ENCODE results near the gene CRLF1.

Gene CRLF1

GRCh38 chr19:18599485-18599884 is 7.1 kb downstream of the CRLF1 start:
- H3K27ac ChIP-seq (ENCODE audit: low read length): no peak overlapping the region
- H4K20me1 ChIP-seq (ENCODE audit: insufficient read depth, low read length): no peaks in the 10 kb centered on the region
- peaks cover 9% of the 10 kb centered on the region for H3K4me1 ChIP-seq (ENCODE audit: low read length)
- H3K79me2 ChIP-seq (ENCODE audit: low read length): no peaks in the 10 kb centered on the region
- H3K9me3 ChIP-seq (ENCODE audit: insufficient read depth, low read length): no peaks in the 10 kb centered on the region
- H3K9ac ChIP-seq (ENCODE audit: low read length): no peak overlapping the region
- no peak overlapping the region for H3K4me2 ChIP-seq (ENCODE audit: low read length)
- H3K36me3 ChIP-seq (replicated peaks; ENCODE audit: low read depth, low read length): no peaks in the 10 kb centered on the region
- H3K27me3 ChIP-seq (ENCODE audit: low read depth, low read length): peaks cover 6% of the 10 kb centered on the region
- H3K4me3 ChIP-seq (ENCODE audit: low read length): no peak overlapping the region
- TF ChIP-seq, protein P1, sequence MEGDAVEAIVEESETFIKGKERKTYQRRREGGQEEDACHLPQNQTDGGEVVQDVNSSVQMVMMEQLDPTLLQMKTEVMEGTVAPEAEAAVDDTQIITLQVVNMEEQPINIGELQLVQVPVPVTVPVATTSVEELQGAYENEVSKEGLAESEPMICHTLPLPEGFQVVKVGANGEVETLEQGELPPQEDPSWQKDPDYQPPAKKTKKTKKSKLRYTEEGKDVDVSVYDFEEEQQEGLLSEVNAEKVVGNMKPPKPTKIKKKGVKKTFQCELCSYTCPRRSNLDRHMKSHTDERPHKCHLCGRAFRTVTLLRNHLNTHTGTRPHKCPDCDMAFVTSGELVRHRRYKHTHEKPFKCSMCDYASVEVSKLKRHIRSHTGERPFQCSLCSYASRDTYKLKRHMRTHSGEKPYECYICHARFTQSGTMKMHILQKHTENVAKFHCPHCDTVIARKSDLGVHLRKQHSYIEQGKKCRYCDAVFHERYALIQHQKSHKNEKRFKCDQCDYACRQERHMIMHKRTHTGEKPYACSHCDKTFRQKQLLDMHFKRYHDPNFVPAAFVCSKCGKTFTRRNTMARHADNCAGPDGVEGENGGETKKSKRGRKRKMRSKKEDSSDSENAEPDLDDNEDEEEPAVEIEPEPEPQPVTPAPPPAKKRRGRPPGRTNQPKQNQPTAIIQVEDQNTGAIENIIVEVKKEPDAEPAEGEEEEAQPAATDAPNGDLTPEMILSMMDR (IDR thresholded peaks at IDR 0.05; ENCODE audit: low read depth, low read length): no peak
- TF ChIP-seq EZH2phosphoT487 (IDR thresholded peaks at IDR 0.05; ENCODE audit: low read depth): no peak
- H2AFZ ChIP-seq (ENCODE audit: low read depth, low read length): no peak overlapping the region

- TF ChIP-seq, protein P1 (IDR thresholded peaks at IDR 0.05; ENCODE audit: low read depth, low read length): no peak
- TF ChIP-seq EZH2phosphoT487 (IDR thresholded peaks at IDR 0.05; ENCODE audit: low read depth): no peak
- no peak overlapping the region for H2AFZ ChIP-seq (ENCODE audit: low read depth, low read length)
- peaks cover 9% of the 10 kb centered on the region for H3K4me1 ChIP-seq (ENCODE audit: low read length)
- no peaks in the 10 kb centered on the region for H3K79me2 ChIP-seq (ENCODE audit: low read length)
- no peaks in the 10 kb centered on the region for H4K20me1 ChIP-seq (ENCODE audit: insufficient read depth, low read length)
- H3K4me3 ChIP-seq (ENCODE audit: low read length): no peak overlapping the region
- no peak overlapping the region for H3K9ac ChIP-seq (ENCODE audit: low read length)
- no peak overlapping the region for H3K27ac ChIP-seq (ENCODE audit: low read length)
- H3K27me3 ChIP-seq (ENCODE audit: low read depth, low read length): no peaks in the 10 kb centered on the region; the same call in 1 of the 2 replicates
- H3K36me3 ChIP-seq (replicated peaks; ENCODE audit: low read depth, low read length): no peaks in the 10 kb centered on the region
- H3K9me3 ChIP-seq (ENCODE audit: insufficient read depth, low read length): no peaks in the 10 kb centered on the region
- H3K4me2 ChIP-seq (ENCODE audit: low read length): no peak overlapping the region
Observed at GRCh38 chr19:18597809-18598660, 8.6 kb downstream of the CRLF1 start.

- no peaks in the 10 kb centered on the region for H4K20me1 ChIP-seq (ENCODE audit: insufficient read depth, low read length)
- H3K4me3 ChIP-seq (ENCODE audit: low read length): no peak overlapping the region
- H2AFZ ChIP-seq (ENCODE audit: low read depth, low read length): no peak overlapping the region
- no peak overlapping the region for H3K4me2 ChIP-seq (ENCODE audit: low read length)
- peaks cover 9% of the 10 kb centered on the region for H3K4me1 ChIP-seq (ENCODE audit: low read length)
- H3K9ac ChIP-seq (ENCODE audit: low read length): no peak overlapping the region
- TF ChIP-seq, protein P1 (IDR thresholded peaks at IDR 0.05; ENCODE audit: low read depth, low read length): no peak
- TF ChIP-seq EZH2phosphoT487 (IDR thresholded peaks at IDR 0.05; ENCODE audit: low read depth): no peak
- no peaks in the 10 kb centered on the region for H3K27me3 ChIP-seq (ENCODE audit: low read depth, low read length)
- no peaks in the 10 kb centered on the region for H3K79me2 ChIP-seq (ENCODE audit: low read length)
- H3K27ac ChIP-seq (ENCODE audit: low read length): no peak overlapping the region
- H3K36me3 ChIP-seq (replicated peaks; ENCODE audit: low read depth, low read length): no peaks in the 10 kb centered on the region
- H3K9me3 ChIP-seq (ENCODE audit: insufficient read depth, low read length): no peaks in the 10 kb centered on the region
Observed at GRCh38 chr19:18596752-18597157, 9.8 kb downstream of the CRLF1 start.

- Histone ChIP-seq H3K27ac (ENCODE audit: low read length) (no peak overlapping the region), H3K4me2 (ENCODE audit: low read length) (peak overlapping the region; percentile 93), H3K4me1 (ENCODE audit: low read length) (peaks cover 9% of the 10 kb centered on the region), H3K9ac (ENCODE audit: low read length) (no peak overlapping the region), H3K36me3 (replicated peaks; ENCODE audit: low read depth, low read length) (peaks cover 7% of the 10 kb centered on the region), H3K79me2 (ENCODE audit: low read length) (peaks cover 3% of the 10 kb centered on the region), H3K4me3 (ENCODE audit: low read length) (peak overlapping the region; percentile 79; the same call in 1 of the 2 replicates), H3K27me3 (ENCODE audit: low read depth, low read length) (no peaks in the 10 kb centered on the region), H3K9me3 (ENCODE audit: insufficient read depth, low read length) (no peaks in the 10 kb centered on the region), H4K20me1 (ENCODE audit: insufficient read depth, low read length) (no peaks in the 10 kb centered on the region; the same call in 1 of the 2 replicates), H2AFZ (ENCODE audit: low read depth, low read length) (no peak overlapping the region)
- TF ChIP-seq, protein P1 (IDR thresholded peaks at IDR 0.05; ENCODE audit: low read depth, low read length): no peak
- TF ChIP-seq EZH2phosphoT487 (IDR thresholded peaks at IDR 0.05; ENCODE audit: low read depth): no peak
Observed at GRCh38 chr19:18595475-18595874, 11.1 kb downstream of the CRLF1 start.

Measured in OCI-LY3 (cell line).